PFSK-1 (cell line): ENCODE data around the gene EPHA5.

Experiments used
- POLR2AphosphoS5 ChIP-seq: IDR thresholded peaks from 2 replicates; pipeline ENCODE4 v1.6.1; 2012; ENCODE audit warnings: low read depth, mild to moderate bottlenecking, control low read depth, low read length, moderate library complexity
- SIN3A ChIP-seq: IDR thresholded peaks from 2 replicates; pipeline ENCODE4 v1.6.1; 2012; ENCODE audit warnings: mild to moderate bottlenecking, low read length, moderate library complexity, borderline replicate concordance; ENCODE audit not compliant: insufficient read depth
- TAF1 ChIP-seq: IDR thresholded peaks from 2 replicates; pipeline ENCODE4 v1.6.1; 2012; ENCODE audit warnings: low read length, control low read depth, borderline replicate concordance; ENCODE audit not compliant: insufficient read depth
- TF ChIP-seq, protein P1 (sequence below), 2 experiments: IDR thresholded peaks; 2 replicates each; pipeline versions ENCODE4 v1.6.1 to v1.8.0; 2011 to 2012; ENCODE audit warnings: low read depth in 2 of 2, low read length in 2 of 2, control low read depth in 1 of 2, inconsistent platforms in 1 of 2, mild to moderate bottlenecking in 1 of 2, moderate library complexity in 1 of 2; ENCODE audit not compliant: insufficient read depth in 1 of 2

DNA sequence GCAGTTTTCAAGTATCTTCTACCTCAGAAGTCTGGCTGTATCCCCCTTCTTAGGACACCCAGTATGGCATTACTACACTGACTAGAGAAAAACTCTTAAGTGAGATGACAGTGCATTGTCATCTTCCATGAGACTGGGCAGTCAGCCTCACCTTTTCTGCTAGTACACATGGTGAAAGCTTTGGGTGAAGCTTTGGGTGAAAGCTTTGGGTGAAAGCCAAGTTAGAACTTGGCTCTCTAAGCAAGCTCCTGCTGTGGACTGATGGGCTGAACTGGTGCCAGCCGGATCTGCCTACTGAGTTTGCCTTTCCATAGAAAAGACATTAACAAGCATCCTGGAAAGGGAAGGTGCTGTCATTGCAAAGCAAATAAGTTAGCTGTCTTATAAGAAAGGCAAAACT lies 8.8 kb downstream of the EPHA5 start:
- TF ChIP-seq, protein P1, sequence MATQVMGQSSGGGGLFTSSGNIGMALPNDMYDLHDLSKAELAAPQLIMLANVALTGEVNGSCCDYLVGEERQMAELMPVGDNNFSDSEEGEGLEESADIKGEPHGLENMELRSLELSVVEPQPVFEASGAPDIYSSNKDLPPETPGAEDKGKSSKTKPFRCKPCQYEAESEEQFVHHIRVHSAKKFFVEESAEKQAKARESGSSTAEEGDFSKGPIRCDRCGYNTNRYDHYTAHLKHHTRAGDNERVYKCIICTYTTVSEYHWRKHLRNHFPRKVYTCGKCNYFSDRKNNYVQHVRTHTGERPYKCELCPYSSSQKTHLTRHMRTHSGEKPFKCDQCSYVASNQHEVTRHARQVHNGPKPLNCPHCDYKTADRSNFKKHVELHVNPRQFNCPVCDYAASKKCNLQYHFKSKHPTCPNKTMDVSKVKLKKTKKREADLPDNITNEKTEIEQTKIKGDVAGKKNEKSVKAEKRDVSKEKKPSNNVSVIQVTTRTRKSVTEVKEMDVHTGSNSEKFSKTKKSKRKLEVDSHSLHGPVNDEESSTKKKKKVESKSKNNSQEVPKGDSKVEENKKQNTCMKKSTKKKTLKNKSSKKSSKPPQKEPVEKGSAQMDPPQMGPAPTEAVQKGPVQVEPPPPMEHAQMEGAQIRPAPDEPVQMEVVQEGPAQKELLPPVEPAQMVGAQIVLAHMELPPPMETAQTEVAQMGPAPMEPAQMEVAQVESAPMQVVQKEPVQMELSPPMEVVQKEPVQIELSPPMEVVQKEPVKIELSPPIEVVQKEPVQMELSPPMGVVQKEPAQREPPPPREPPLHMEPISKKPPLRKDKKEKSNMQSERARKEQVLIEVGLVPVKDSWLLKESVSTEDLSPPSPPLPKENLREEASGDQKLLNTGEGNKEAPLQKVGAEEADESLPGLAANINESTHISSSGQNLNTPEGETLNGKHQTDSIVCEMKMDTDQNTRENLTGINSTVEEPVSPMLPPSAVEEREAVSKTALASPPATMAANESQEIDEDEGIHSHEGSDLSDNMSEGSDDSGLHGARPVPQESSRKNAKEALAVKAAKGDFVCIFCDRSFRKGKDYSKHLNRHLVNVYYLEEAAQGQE (IDR thresholded peaks at IDR 0.05; ENCODE audit: insufficient read depth in 1 of 2, low read depth in 2 of 2, low read length in 2 of 2): no peak
- no peak for TF ChIP-seq SIN3A
- no peak for TF ChIP-seq POLR2AphosphoS5
- no peak for TF ChIP-seq TAF1
